Cardiac muscle cell (in vitro differentiated cells and primary cell): ENCODE data around the gene KIF25. TPM values are rescaled to one million over a fixed set of nuclear protein-coding genes. Genes with fewer than 3 reads are reported as not detected.
"Not testable (repeated sequence)": the region's sequence is repeated elsewhere in the genome, so short reads cannot be mapped to it uniquely, and the experiment has no call there.

Experiments
- DNase-seq, 2 donors: peaks; one replicate each; pipeline versions ENCODE4 v3.0.0 to v3.0.0-alpha.2; 2010 to 2017; ENCODE audit warnings: low read depth in 1 of 2, low spot score in 1 of 2
- H3K27ac ChIP-seq: fragments of 200-600 bp; sonication (generic); 2 replicates; pipeline ENCODE4 v1.5.1; 2016
- H3K27me3 ChIP-seq: fragments of 200-600 bp; sonication (generic); 2 replicates; pipeline ENCODE4 v1.6.0; 2016; ENCODE audit warnings: control low read depth
- H3K36me3 ChIP-seq: fragments of 200-600 bp; sonication (generic); 2 replicates; pipeline ENCODE4 v1.5.1; 2016; ENCODE audit warnings: control low read depth
- H3K4me1 ChIP-seq: fragments of 200-600 bp; sonication (generic); 2 replicates; pipeline ENCODE4 v1.8.1; 2017; ENCODE audit warnings: low read depth, mild to moderate bottlenecking, mixed run types
- H3K4me3 ChIP-seq: fragments of 200-600 bp; sonication (generic); 2 replicates; pipeline ENCODE4 v1.5.1; 2016; ENCODE audit warnings: mild to moderate bottlenecking
- H3K9me3 ChIP-seq: fragments of 200-600 bp; sonication (generic); 2 replicates; pipeline ENCODE4 v1.5.1; 2017; ENCODE audit warnings: low read depth, mild to moderate bottlenecking, control low read depth
- CTCF ChIP-seq: IDR thresholded peaks from 2 replicates; pipeline ENCODE4 v1.5.1; 2012; ENCODE audit warnings: low read depth, mild to moderate bottlenecking, low read length
- polyA plus RNA-seq: library from polyadenylated mRNA; unstranded; fragments of >200 nt; fragmentation: Nextera tagmentation; extraction: Ambion mirVana; gene quantifications from 2 replicates; pipeline ENCODE4 v1.2.1, GENCODE V29; 2016
- total RNA-seq: library from RNA; depleted of rRNA; stranded (reverse); fragments of >200 nt; gene quantifications from 2 replicates; pipeline ENCODE4 v1.2.3, GENCODE V29; 2016

KIF25 gene
- total and polyA plus RNA-seq, 2 experiments from 2014 or later = 0.40 to 1.6 TPM

- no peak for TF ChIP-seq CTCF
- DNase-seq = no peak
- H3K4me1 ChIP-seq = no peaks in the 10 kb centered on the region
- H3K27ac ChIP-seq = no peak overlapping the region
- no peaks in the 10 kb centered on the region for H3K9me3 ChIP-seq
- no peak overlapping the region for H3K4me3 ChIP-seq
- H3K27me3 ChIP-seq = no peaks in the 10 kb centered on the region
- no peaks in the 10 kb centered on the region for H3K36me3 ChIP-seq
Observed at GRCh38 chr6:168075216-168075615, 77.7 kb downstream of the KIF25 start.

- TF ChIP-seq CTCF = no peak
- no peaks in the 10 kb centered on the region for H3K9me3 ChIP-seq
- no peak for DNase-seq
Observed at GRCh38 chr6:168075787-168076202, 78.3 kb downstream of the KIF25 start.

DNA sequence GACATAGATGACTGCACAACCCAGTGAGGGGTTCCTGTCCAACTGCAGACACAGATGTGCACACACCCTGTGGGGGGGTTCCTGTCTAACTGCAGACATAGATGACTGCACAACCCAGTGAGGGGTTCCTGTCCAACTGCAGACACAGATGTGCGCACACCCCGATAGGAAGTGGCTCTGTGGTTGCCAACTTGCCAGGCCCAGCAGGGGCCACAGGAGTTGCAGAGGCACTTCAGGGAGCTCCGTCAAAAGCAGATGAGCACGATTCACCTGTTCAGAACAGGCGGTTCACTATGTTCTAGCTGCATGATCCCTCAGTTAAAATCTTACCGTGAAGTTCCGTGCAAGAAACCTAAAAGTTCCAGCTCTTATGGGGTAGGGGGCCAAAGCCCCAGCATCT lies 79.9 kb downstream of the KIF25 start:
- not testable (repeated sequence) for DNase-seq, H3K4me1 ChIP-seq, H3K27me3 ChIP-seq, H3K4me3 ChIP-seq, H3K9me3 ChIP-seq, H3K36me3 ChIP-seq, H3K27ac ChIP-seq

More at GRCh38 chr6:168075787-168076202, 78.3 kb downstream of the KIF25 start:
- no peaks in the 10 kb centered on the region for H3K27me3 ChIP-seq
- H3K4me3 ChIP-seq = no peak overlapping the region
- H3K27ac ChIP-seq = no peak overlapping the region
- H3K4me1 ChIP-seq = no peaks in the 10 kb centered on the region
- H3K36me3 ChIP-seq = no peaks in the 10 kb centered on the region

DNA sequence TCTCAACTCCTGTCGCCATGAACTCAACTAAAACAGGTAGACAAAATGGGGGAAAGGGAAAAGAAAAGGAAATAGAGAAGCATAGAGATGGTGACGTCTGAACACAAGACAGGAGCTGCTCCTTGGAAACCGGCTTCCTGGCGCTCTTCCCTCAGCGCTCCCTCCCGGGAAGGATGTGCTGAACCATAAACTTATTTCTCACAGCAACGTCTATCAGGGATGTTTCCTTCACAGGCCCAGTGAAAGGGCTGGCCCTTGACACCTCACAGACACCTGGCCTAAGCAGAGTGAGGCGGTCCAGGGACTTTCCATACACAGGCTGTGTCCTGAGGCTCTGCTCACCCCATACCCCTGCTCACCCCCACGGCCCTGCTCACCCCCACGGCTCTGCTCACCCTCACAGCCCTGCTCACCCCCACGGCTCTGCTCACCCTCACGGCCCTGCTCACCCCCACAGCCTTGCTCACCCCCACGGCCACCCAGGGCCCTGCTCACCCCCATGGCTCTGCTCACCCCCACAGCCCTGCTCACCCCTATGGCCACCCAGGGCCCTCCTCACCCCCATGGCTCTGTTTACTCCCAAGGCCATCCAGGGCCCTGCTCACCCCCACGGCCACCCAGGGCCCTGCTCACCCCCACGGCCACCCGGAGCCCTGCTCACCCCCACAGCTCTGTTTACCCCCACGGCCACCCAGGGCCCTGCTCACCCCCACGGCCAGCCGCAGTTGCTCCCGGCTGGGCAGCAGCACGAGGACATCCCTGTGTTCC lies 80.9 kb downstream of the KIF25 start:
- peak in 1 of 2 donors; percentile 32 for DNase-seq
- H3K36me3 ChIP-seq = no peaks in the 10 kb centered on the region
- TF ChIP-seq CTCF = no peak
- H3K4me3 ChIP-seq = no peak overlapping the region
- H3K4me1 ChIP-seq = no peaks in the 10 kb centered on the region
- no peaks in the 10 kb centered on the region for H3K27me3 ChIP-seq
- no peak overlapping the region for H3K27ac ChIP-seq
- H3K9me3 ChIP-seq = no peaks in the 10 kb centered on the region

- no peaks in the 10 kb centered on the region for H3K36me3 ChIP-seq
- DNase-seq = no peak
- no peak within 1 kb of the TSS for H3K4me3 ChIP-seq
- no peaks in the 10 kb centered on the region for H3K4me1 ChIP-seq
- no peaks in the 10 kb centered on the region for H3K9me3 ChIP-seq
- H3K27me3 ChIP-seq = no peaks in the 10 kb centered on the region
- no peak for TF ChIP-seq CTCF
- H3K27ac ChIP-seq = no peak within 1 kb of the TSS
Observed at GRCh38 chr6:168078943-168079405, 81.5 kb downstream of the KIF25 start, which contains the start of gene FRMD1. Gene FRMD1, minus strand, starts transcription at chr6:168079212. Its CDS starts 118 bp downstream, at chr6:168079094.

GRCh38 chr6:168080393-168081077 lies 83.1 kb downstream of the KIF25 start:
- no peak for DNase-seq
- no peak for TF ChIP-seq CTCF
- Histone ChIP-seq H3K4me3 (no peak overlapping the region), H3K27ac (no peak overlapping the region), H3K36me3 (no peaks in the 10 kb centered on the region), H3K4me1 (no peaks in the 10 kb centered on the region), H3K9me3 (no peaks in the 10 kb centered on the region), H3K27me3 (no peaks in the 10 kb centered on the region)
